CD4-positive, alpha-beta memory T cell (primary cell): ENCODE measurements around the gene GRID1. TPM values are rescaled to one million over a fixed set of nuclear protein-coding genes. Genes with fewer than 3 reads are reported as not detected.
A peak's percentile ranks its signal among the peaks of the same experiment; 100 is the strongest.

ENCODE experiments used
- CTCF ChIA-PET: fragments of 350-600 bp; sonication (Branson Sonifier 250); formaldehyde crosslinking; loops from one replicate; lab custom pipeline; 2021; ENCODE audit warnings: inconsistent platforms; ENCODE audit not compliant: partially characterized antibody; lab: Charles Lee
- POLR2A ChIA-PET: fragments of 350-600 bp; sonication (Branson Sonifier 250); formaldehyde crosslinking; loops from one replicate; lab custom pipeline; 2021; ENCODE audit not compliant: partially characterized antibody; lab: Charles Lee
- DNase-seq, 5 donors: peaks; one replicate each; pipeline versions ENCODE4 v3.0.0 to v3.0.0-alpha.2; 2020 to 2022; ENCODE audit warnings: mixed read lengths in 1 of 5
- H3K27ac ChIP-seq: one replicate; pipeline ENCODE4 v1.7.0; 2013; ENCODE audit warnings: low read depth, low read length
- H3K27me3 ChIP-seq: 2 replicates; pipeline ENCODE4 v1.7.0; 2013; ENCODE audit warnings: mild to moderate bottlenecking, low read length, moderate library complexity; ENCODE audit not compliant: insufficient read depth
- H3K36me3 ChIP-seq: 2 replicates; pipeline ENCODE4 v1.7.0; 2013; ENCODE audit warnings: mild to moderate bottlenecking, low read length, moderate library complexity; ENCODE audit not compliant: insufficient read depth
- H3K4me1 ChIP-seq: 2 replicates; pipeline ENCODE4 v1.7.0; 2013; ENCODE audit warnings: mild to moderate bottlenecking, low read length, moderate library complexity; ENCODE audit not compliant: insufficient read depth
- H3K4me3 ChIP-seq, 2 donors: one replicate each; pipeline ENCODE4 v1.7.0; 2013; ENCODE audit warnings: low read length in 2 of 2, mild to moderate bottlenecking in 1 of 2
- H3K9me3 ChIP-seq, 2 donors: one replicate each; pipeline ENCODE4 v1.7.0; 2013; ENCODE audit warnings: low read length in 2 of 2, control low read depth in 1 of 2; ENCODE audit not compliant: control insufficient read depth in 1 of 2
- H3K27ac Mint-ChIP-seq, 7 donors: one replicate each; pipeline ENCODE4 v1.8.0; 2020 to 2021; ENCODE audit warnings: mixed read lengths in 7 of 7, mild to moderate bottlenecking in 6 of 7, inconsistent platforms in 3 of 7, moderate library complexity in 3 of 7
- H3K27me3 Mint-ChIP-seq, 2 donors: one replicate each; pipeline ENCODE4 v1.8.0; 2020 to 2021; ENCODE audit warnings: mixed read lengths in 2 of 2
- H3K36me3 Mint-ChIP-seq, 2 donors: one replicate each; pipeline ENCODE4 v1.8.0; 2020 to 2021; ENCODE audit warnings: mixed read lengths in 2 of 2, inconsistent platforms in 1 of 2, mild to moderate bottlenecking in 1 of 2
- H3K4me1 Mint-ChIP-seq, 4 donors: one replicate each; pipeline ENCODE4 v1.8.0; 2020 to 2021; ENCODE audit warnings: mixed read lengths in 4 of 4, mild to moderate bottlenecking in 1 of 4
- H3K4me3 Mint-ChIP-seq, 8 donors: one replicate each; pipeline ENCODE4 v1.8.0; 2020 to 2021; ENCODE audit warnings: mixed read lengths in 8 of 8, mild to moderate bottlenecking in 7 of 8, moderate library complexity in 6 of 8, inconsistent platforms in 3 of 8
- H3K9me3 Mint-ChIP-seq, 8 donors: one replicate each; pipeline ENCODE4 v1.8.0; 2020 to 2021; ENCODE audit warnings: mixed read lengths in 8 of 8, mild to moderate bottlenecking in 5 of 8, inconsistent platforms in 3 of 8, moderate library complexity in 1 of 8
- intact Hi-C: fragments of 100-400 bp; cut with micrococcal nuclease; formaldehyde crosslinking; loops from one replicate; pipeline ENCODE4 v1.15.1; 2023
- polyA plus RNA-seq, 2 donors: library from polyadenylated mRNA; unstranded; fragments of 300-500 nt; fragmentation: Illumina TruSeq; gene quantifications; one replicate each; pipeline ENCODE4 v1.2.3, GENCODE V29; 2021
- total RNA-seq, 2 experiments: library from RNA; stranded (reverse); gene quantifications; one replicate each; pipeline ENCODE4 v1.2.3, GENCODE V29; 2021

The GRID1 gene
- total and polyA plus RNA-seq, 4 experiments from 2014 or later, result not detected

GRCh38 chr10:86410542-86411124, 44.0 kb upstream of the GRID1 start:
- Mint-ChIP-seq H3K4me1 (peaks cover 33 to 53% (median 40%) of the 10 kb centered on the region in 4 donors), H3K4me3 (peak overlapping the region; percentile 54 to 84 (median 78)), H3K9me3 (no peaks in the 10 kb centered on the region), H3K27ac (peak overlapping the region; percentile 74 to 94 (median 89)), H3K36me3 (no peaks in the 10 kb centered on the region), H3K27me3 (no peaks in the 10 kb centered on the region)
- ChIA-PET CTCF (interaction anchor here (0.8 to 2.6 kb wide), 7 partner anchors 9 to 176 kb away, joined by 3 to 51 read pairs (median 5); no protein-coding TSS in a partner anchor), POLR2A (interaction anchor here (6.6 kb wide), 1 partner anchor 9 kb away, joined by 134 read pairs; no protein-coding TSS in a partner anchor)
- Histone ChIP-seq H3K27me3 (no peaks in the 10 kb centered on the region), H3K9me3 (no peaks in the 10 kb centered on the region), H3K36me3 (no peaks in the 10 kb centered on the region), H3K4me3 (no peak overlapping the region), H3K4me1 (peaks cover 46% of the 10 kb centered on the region), H3K27ac (peak overlapping the region; percentile 42)
- DNase-seq, result no peak
- intact Hi-C loops, result loop anchor here (1.0 kb wide), 2 partner anchors 10 to 111 kb away; partner anchors contain the start of gene WAPL

- no peak overlapping the region for H3K4me3 ChIP-seq
- ChIA-PET CTCF (interaction anchor here (1.3 to 1.7 kb wide), 2 partner anchors 9 to 19 kb away, joined by 3 to 8 read pairs; no protein-coding TSS in a partner anchor), POLR2A (interaction anchor here (6.6 kb wide), 1 partner anchor 8 kb away, joined by 134 read pairs; no protein-coding TSS in a partner anchor)
- no peaks in the 10 kb centered on the region for H3K27me3 ChIP-seq
- no peaks in the 10 kb centered on the region for H3K9me3 Mint-ChIP-seq
- no peak for DNase-seq
- intact Hi-C loops, result loop anchor here (10.0 kb wide), 1 partner anchor 686 kb away; the partner anchor contains the start of genes GLUD1 and SHLD2
- no peaks in the 10 kb centered on the region for H3K9me3 ChIP-seq
- H3K27ac Mint-ChIP-seq, result no peak overlapping the region
- no peaks in the 10 kb centered on the region for H3K36me3 ChIP-seq
- no peak overlapping the region for H3K4me3 Mint-ChIP-seq
- peaks cover 40% of the 10 kb centered on the region for H3K4me1 ChIP-seq
- H3K27me3 Mint-ChIP-seq, result no peaks in the 10 kb centered on the region
- H3K4me1 Mint-ChIP-seq, result peaks cover 29 to 43% (median 36%) of the 10 kb centered on the region in 4 donors
- no peaks in the 10 kb centered on the region for H3K36me3 Mint-ChIP-seq
- H3K27ac ChIP-seq, result no peak overlapping the region
These were observed 42.6 kb upstream of the GRID1 start for GRCh38 chr10:86409183-86409582.

DNA sequence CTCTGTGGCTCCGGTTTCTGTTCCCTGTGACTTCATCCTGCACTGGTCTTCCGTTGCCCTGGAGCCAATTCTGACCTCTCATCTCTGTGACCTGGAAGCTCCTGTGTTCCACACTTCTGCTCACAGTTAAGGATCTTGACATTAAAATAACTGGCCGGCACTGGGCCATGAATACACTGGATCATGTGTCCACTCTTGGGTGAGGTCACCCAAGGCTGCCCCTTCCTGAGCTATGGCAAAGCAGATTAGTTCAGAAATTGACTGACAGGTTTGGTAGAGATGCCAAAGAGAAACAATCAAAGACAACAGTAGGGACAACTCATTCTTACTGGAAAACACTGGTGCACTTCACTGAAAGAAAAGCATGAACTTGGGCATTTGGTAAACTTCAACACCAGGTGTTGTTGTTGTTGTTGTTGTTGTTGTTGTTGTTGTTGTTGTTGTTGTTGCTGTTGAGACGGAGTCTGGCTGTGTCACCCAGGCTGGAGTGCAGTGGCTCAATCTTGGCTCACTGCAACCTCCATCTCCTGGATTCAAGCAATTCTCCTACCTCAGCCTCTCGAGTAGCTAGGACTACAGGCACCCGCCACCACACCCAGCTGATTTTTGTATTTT, 36.7 kb upstream of the GRID1 start:
- Histone ChIP-seq H3K4me3 (no peak overlapping the region), H3K9me3 (no peaks in the 10 kb centered on the region), H3K27me3 (no peaks in the 10 kb centered on the region), H3K36me3 (no peaks in the 10 kb centered on the region), H3K4me1 (peaks cover 13% of the 10 kb centered on the region), H3K27ac (no peak overlapping the region)
- no peaks in the 10 kb centered on the region for H3K27me3 Mint-ChIP-seq
- DNase-seq, result no peak
- peaks cover 4 to 12% (median 7%) of the 10 kb centered on the region in 4 donors for H3K4me1 Mint-ChIP-seq
- H3K27ac Mint-ChIP-seq, result peak overlapping the region in 5 of 7 donors; percentile 54 to 90 (median 61)
- intact Hi-C loops, result loop anchor here (2.0 to 10.0 kb wide), 3 partner anchors 34 to 692 kb away; partner anchors contain the start of genes GLUD1 and SHLD2
- no peaks in the 10 kb centered on the region for H3K9me3 Mint-ChIP-seq
- ChIA-PET CTCF (interaction anchor here (2.8 kb wide), 1 partner anchor 181 kb away, joined by 11 read pairs; no protein-coding TSS in a partner anchor), POLR2A (interaction anchor here (4.9 kb wide), 1 partner anchor 9 kb away, joined by 134 read pairs; no protein-coding TSS in a partner anchor)
- H3K36me3 Mint-ChIP-seq, result no peaks in the 10 kb centered on the region
- peak overlapping the region in 4 of 8 donors; percentile 6 to 20 (median 16) for H3K4me3 Mint-ChIP-seq

GRCh38 chr10:86402283-86402941, 35.8 kb upstream of the GRID1 start:
- H3K4me3 Mint-ChIP-seq, result peak overlapping the region in 6 of 8 donors; percentile 34 to 90 (median 76)
- peak overlapping the region in 6 of 7 donors; percentile 72 to 90 (median 78) for H3K27ac Mint-ChIP-seq
- Histone ChIP-seq H3K9me3 (no peaks in the 10 kb centered on the region), H3K27ac (no peak overlapping the region), H3K4me1 (peaks cover 13% of the 10 kb centered on the region), H3K27me3 (no peaks in the 10 kb centered on the region), H3K36me3 (no peaks in the 10 kb centered on the region), H3K4me3 (no peak overlapping the region)
- H3K9me3 Mint-ChIP-seq, result no peaks in the 10 kb centered on the region
- POLR2A ChIA-PET, result interaction anchor here (0.6 to 4.9 kb wide), 5 partner anchors 10 to 80 kb away, joined by 3 to 134 read pairs (median 3); no protein-coding TSS in a partner anchor
- peaks cover 4 to 12% (median 7%) of the 10 kb centered on the region in 4 donors for H3K4me1 Mint-ChIP-seq
- intact Hi-C loops, result loop anchor here (2.0 to 10.0 kb wide), 3 partner anchors 35 to 692 kb away; partner anchors contain the start of genes GLUD1 and SHLD2
- H3K36me3 Mint-ChIP-seq, result no peaks in the 10 kb centered on the region
- no peaks in the 10 kb centered on the region for H3K27me3 Mint-ChIP-seq
- no peak for DNase-seq
- CTCF ChIA-PET, result interaction anchor here (2.8 to 3.2 kb wide), 3 partner anchors 12 to 182 kb away, joined by 11 to 30 read pairs (median 17); no protein-coding TSS in a partner anchor

- H3K36me3 ChIP-seq, result no peaks in the 10 kb centered on the region
- peak overlapping the region; percentile 73 for H3K27ac ChIP-seq
- Mint-ChIP-seq H3K4me1 (peaks cover 4 to 12% (median 7%) of the 10 kb centered on the region in 4 donors), H3K36me3 (no peaks in the 10 kb centered on the region), H3K4me3 (peak overlapping the region; percentile 69 to 93 (median 83)), H3K27me3 (no peaks in the 10 kb centered on the region), H3K27ac (peak overlapping the region; percentile 57 to 90 (median 84)), H3K9me3 (no peaks in the 10 kb centered on the region)
- intact Hi-C loops, result loop anchor here (2.0 to 10.0 kb wide), 4 partner anchors 36 to 693 kb away; partner anchors contain the start of genes BMPR1A, GLUD1 and SHLD2
- POLR2A ChIA-PET, result interaction anchor here (0.6 to 4.9 kb wide), 9 partner anchors 11 to 183 kb away, joined by 3 to 134 read pairs (median 6); partner anchors contain the start of gene WAPL
- peak in 3 of 5 donors; percentile 13 to 50 (median 19) for DNase-seq
- CTCF ChIA-PET, result interaction anchor here (2.8 to 6.5 kb wide), 4 partner anchors 9 to 185 kb away, joined by 17 to 155 read pairs (median 40); no protein-coding TSS in a partner anchor
- H3K27me3 ChIP-seq, result no peaks in the 10 kb centered on the region
- H3K9me3 ChIP-seq, result no peaks in the 10 kb centered on the region
- H3K4me1 ChIP-seq, result peaks cover 13% of the 10 kb centered on the region
- peak overlapping the region; percentile 42 to 64 for H3K4me3 ChIP-seq
These were observed 35.1 kb upstream of the GRID1 start for GRCh38 chr10:86401588-86402282.
